IMR-90 (cell line): ENCODE measurements around the gene CTNNA2. TPM values are rescaled to one million over a fixed set of nuclear protein-coding genes. Genes with fewer than 3 reads are reported as not detected.

Experiments
- ATAC-seq: fragments of 200-7000 bp; cut with Tn5 transposase; 2 replicates; pipeline ENCODE4 v1.9.1; 2020; ENCODE audit warnings: low read depth, mild to moderate bottlenecking, moderate library complexity
- BruUV-seq: library from RNA; stranded (reverse); fragments of 400-500 nt; replicated peaks from 2 replicates; lab custom pipeline; 2021; lab: Mats Ljungman, UMichigan
- CTCF ChIA-PET: fragments of 300-600 bp; formaldehyde crosslinking; extraction: SDS; loops from one replicate; lab custom pipeline; 2021; ENCODE audit warnings: antibody characterized with exemption; lab: Yijun Ruan, JAX
- POLR2A ChIA-PET: fragments of 300-600 bp; sonication (Branson Sonifier 250); formaldehyde crosslinking; loops from one replicate; lab custom pipeline; 2022; ENCODE audit warnings: antibody characterized with exemption; ENCODE audit not compliant: unreplicated experiment; lab: Charles Lee
- DNase-seq: peaks from one replicate; pipeline ENCODE4 v3.0.0; 2013
- H2AFZ ChIP-seq: replicated peaks from 2 replicates; pipeline ENCODE3; 2013; ENCODE audit warnings: low read length, mild to moderate bottlenecking; ENCODE audit not compliant: poor library complexity
- H2AK5ac ChIP-seq: 2 replicates; pipeline ENCODE4 v1.6.1; 2013; ENCODE audit warnings: low read depth, low read length, inconsistent platforms
- H2AK9ac ChIP-seq: replicated peaks from 2 replicates; pipeline ENCODE3; 2013; ENCODE audit warnings: mild to moderate bottlenecking, low read depth, low read length, moderate library complexity; ENCODE audit not compliant: poor library complexity
- H2BK120ac ChIP-seq: 2 replicates; pipeline ENCODE4 v1.6.1; 2013; ENCODE audit warnings: low read depth, low read length, inconsistent platforms
- H2BK15ac ChIP-seq: 3 replicates; pipeline ENCODE4 v1.6.1; 2013; ENCODE audit warnings: low read depth, low read length, inconsistent platforms
- H2BK20ac ChIP-seq: 2 replicates; pipeline ENCODE4 v1.6.1; 2013; ENCODE audit warnings: low read depth, mild to moderate bottlenecking, inconsistent platforms, low read length, moderate library complexity
- H2BK5ac ChIP-seq: 2 replicates; pipeline ENCODE4 v1.6.1; 2013; ENCODE audit warnings: mild to moderate bottlenecking, low read depth, low read length, inconsistent platforms; ENCODE audit not compliant: poor library complexity, severe bottlenecking
- H3K14ac ChIP-seq: replicated peaks from 2 replicates; pipeline ENCODE4 v1.6.1; 2013; ENCODE audit warnings: low read depth, low read length, inconsistent platforms
- H3K18ac ChIP-seq: 2 replicates; pipeline ENCODE4 v1.6.1; 2013; ENCODE audit warnings: low read depth, low read length, control low read depth
- H3K23ac ChIP-seq: 2 replicates; pipeline ENCODE4 v1.6.1; 2013; ENCODE audit warnings: low read depth, low read length, inconsistent platforms
- H3K27ac ChIP-seq: 2 replicates; pipeline ENCODE4 v1.5.1; 2013; ENCODE audit warnings: mild to moderate bottlenecking, control low read depth, low read length; ENCODE audit not compliant: insufficient read depth
- H3K27me3 ChIP-seq: 2 replicates; pipeline ENCODE4 v1.6.1; 2013; ENCODE audit warnings: low read length; ENCODE audit not compliant: control insufficient read depth, insufficient read depth
- H3K36me3 ChIP-seq: 2 replicates; pipeline ENCODE4 v1.6.1; 2013; ENCODE audit warnings: low read length, mixed read lengths; ENCODE audit not compliant: control insufficient read depth, insufficient read depth
- H3K4ac ChIP-seq: 2 replicates; pipeline ENCODE4 v1.6.1; 2013; ENCODE audit warnings: low read depth, low read length, inconsistent platforms
- H3K4me1 ChIP-seq: 2 replicates; pipeline ENCODE4 v1.6.1; 2013; ENCODE audit warnings: low read length, mixed read lengths; ENCODE audit not compliant: control insufficient read depth, insufficient read depth
- H3K4me2 ChIP-seq: 2 replicates; pipeline ENCODE4 v1.6.1; 2013; ENCODE audit warnings: low read depth, mild to moderate bottlenecking, control low read depth, low read length, moderate library complexity
- H3K4me3 ChIP-seq: 2 replicates; pipeline ENCODE4 v1.5.1; 2013; ENCODE audit warnings: low read depth, mild to moderate bottlenecking, control low read depth, low read length, moderate library complexity; ENCODE audit not compliant: insufficient read depth
- H3K56ac ChIP-seq: 2 replicates; pipeline ENCODE4 v1.6.1; 2013; ENCODE audit warnings: low read length, inconsistent platforms; ENCODE audit not compliant: insufficient read depth; ENCODE audit errors: extremely low read depth
- H3K79me1 ChIP-seq, 2 experiments: 2 replicates each; pipeline ENCODE4 v1.6.1; 2013; ENCODE audit warnings: low read length in 2 of 2, inconsistent platforms in 1 of 2, low read depth in 1 of 2
- H3K9ac ChIP-seq: 2 replicates; pipeline ENCODE4 v1.6.1; 2013; ENCODE audit warnings: low read depth, low read length, control low read depth
- H3K9me1 ChIP-seq: 2 replicates; pipeline ENCODE4 v1.6.1; 2013; ENCODE audit warnings: low read length, inconsistent platforms; ENCODE audit not compliant: insufficient read depth
- H3K9me3 ChIP-seq: 2 replicates; pipeline ENCODE4 v1.6.1; 2013; ENCODE audit warnings: low read length; ENCODE audit not compliant: control insufficient read depth, insufficient read depth
- H4K20me1 ChIP-seq: 2 replicates; pipeline ENCODE4 v1.6.1; 2013; ENCODE audit warnings: low read length, inconsistent platforms; ENCODE audit not compliant: insufficient read depth
- H4K5ac ChIP-seq: 2 replicates; pipeline ENCODE4 v1.6.1; 2013; ENCODE audit warnings: mild to moderate bottlenecking, low read depth, low read length, control low read depth
- H4K8ac ChIP-seq, 2 experiments: 2 replicates each; pipeline ENCODE4 v1.6.1; 2013; ENCODE audit warnings: low read depth in 2 of 2, low read length in 2 of 2, control low read depth in 1 of 2, inconsistent platforms in 1 of 2
- H4K91ac ChIP-seq: 2 replicates; pipeline ENCODE4 v1.6.1; 2013; ENCODE audit warnings: low read depth, low read length, inconsistent platforms; ENCODE audit not compliant: insufficient read depth
- BHLHE40 ChIP-seq: fragments of 150-350 bp; IDR thresholded peaks from 2 replicates; pipeline ENCODE4 v1.6.1; 2016; ENCODE audit warnings: mild to moderate bottlenecking, low read depth, low read length
- CEBPB ChIP-seq: IDR thresholded peaks from 2 replicates; pipeline ENCODE4 v1.6.1; 2012; ENCODE audit warnings: low read depth, low read length, improper control_type of control experiment
- CHD1 ChIP-seq: IDR thresholded peaks from 2 replicates; pipeline ENCODE4 v1.6.1; 2012; ENCODE audit warnings: low read depth, low read length, improper control_type of control experiment
- FOS ChIP-seq: fragments of 150-350 bp; IDR thresholded peaks from 2 replicates; pipeline ENCODE4 v1.6.1; 2016; ENCODE audit warnings: low read depth, low read length
- MAFK ChIP-seq: IDR thresholded peaks from 2 replicates; pipeline ENCODE4 v1.6.1; 2012; ENCODE audit warnings: low read depth, low read length, improper control_type of control experiment
- MAZ ChIP-seq: IDR thresholded peaks from 2 replicates; pipeline ENCODE4 v1.6.1; 2012; ENCODE audit warnings: low read depth, mild to moderate bottlenecking, low read length, improper control_type of control experiment, moderate library complexity, borderline replicate concordance
- NFE2L2 ChIP-seq: fragments of 150-350 bp; IDR thresholded peaks from 2 replicates; pipeline ENCODE4 v1.6.1; 2016; ENCODE audit warnings: low read depth, mild to moderate bottlenecking, low read length
- POLR2A ChIP-seq: IDR thresholded peaks from 2 replicates; pipeline ENCODE4 v1.6.1; 2012; ENCODE audit warnings: mild to moderate bottlenecking, low read depth, low read length
- RAD21 ChIP-seq: IDR thresholded peaks from 2 replicates; pipeline ENCODE4 v1.6.1; 2012; ENCODE audit warnings: low read length, improper control_type of control experiment
- RCOR1 ChIP-seq: IDR thresholded peaks from 2 replicates; pipeline ENCODE4 v1.6.1; 2012; ENCODE audit warnings: mild to moderate bottlenecking, low read length, improper control_type of control experiment; ENCODE audit not compliant: insufficient replicate concordance
- RFX5 ChIP-seq: IDR thresholded peaks from 2 replicates; pipeline ENCODE4 v1.8.0; 2012; ENCODE audit warnings: low read depth, mild to moderate bottlenecking, low read length, moderate library complexity
- SMC3 ChIP-seq: fragments of 150-350 bp; IDR thresholded peaks from 2 replicates; pipeline ENCODE4 v1.6.1; 2016; ENCODE audit warnings: low read depth, mild to moderate bottlenecking, antibody characterized with exemption, low read length, moderate library complexity
- WGBS, 2 experiments: methylation state at CpG; one replicate each; pipeline versions ENCODE4 v1.1.5 to v1.1.7; 2013; ENCODE audit warnings: missing lambda C conversion rate in 2 of 2; ENCODE audit not compliant: insufficient read length in 1 of 2; ENCODE audit errors: extremely low coverage in 2 of 2; 5-methylcytosine and 5-hydroxymethylcytosine counted together
- dilution Hi-C: fragments of 300-500 bp; cut with HindIII; formaldehyde crosslinking; loops from one replicate; pipeline ENCODE4 v1.14.3; 2018; ENCODE audit warnings: low sequenced_read_pairs; ENCODE audit not compliant: unreplicated experiment
- in situ Hi-C: fragments of 300-500 bp; cut with MboI; formaldehyde crosslinking; loops from 3 replicates; pipeline ENCODE4 v1.14.3; 2019; ENCODE audit warnings: low sequenced_read_pairs, inconsistent platforms, mixed read lengths
- intact Hi-C: fragments of 100-400 bp; cut with micrococcal nuclease; formaldehyde crosslinking; loops from 2 replicates; pipeline ENCODE4 v1.10.0; 2022
- polyA plus RNA-seq, 3 experiments: library from polyadenylated mRNA; depleted of rRNA; stranded (reverse); fragments of >200 nt; gene quantifications; 2 replicates each; pipeline ENCODE4 v1.2.3, GENCODE V29; 2012; ENCODE audit warnings: low replicate concordance in 1 of 3
- total RNA-seq: library from RNA; depleted of rRNA; stranded (reverse); fragments of >200 nt; gene quantifications from 2 replicates; pipeline ENCODE4 v1.2.3, GENCODE V29; 2012
- TF ChIP-seq, protein P1 (sequence below): fragments of 150-350 bp; IDR thresholded peaks from 2 replicates; pipeline ENCODE4 v1.6.1; 2016; ENCODE audit warnings: low read depth, mild to moderate bottlenecking, low read length, moderate library complexity, borderline replicate concordance
- TF ChIP-seq, protein P2 (sequence below): conservative IDR thresholded peaks from 2 replicates; pipeline ENCODE4 v1.5.1; 2012; ENCODE audit warnings: mild to moderate bottlenecking, low read depth, low read length, improper control_type of control experiment
- TF ChIP-seq, protein P3 (sequence below): fragments of 150-350 bp; IDR thresholded peaks from 2 replicates; pipeline ENCODE4 v1.6.1; 2017; ENCODE audit warnings: mild to moderate bottlenecking, antibody characterized with exemption, low read length, low read depth

CTNNA2 gene
- total and polyA plus RNA-seq, 2 of the 4 experiments (the other 2 are of a cell fraction) = not detected

DNA sequence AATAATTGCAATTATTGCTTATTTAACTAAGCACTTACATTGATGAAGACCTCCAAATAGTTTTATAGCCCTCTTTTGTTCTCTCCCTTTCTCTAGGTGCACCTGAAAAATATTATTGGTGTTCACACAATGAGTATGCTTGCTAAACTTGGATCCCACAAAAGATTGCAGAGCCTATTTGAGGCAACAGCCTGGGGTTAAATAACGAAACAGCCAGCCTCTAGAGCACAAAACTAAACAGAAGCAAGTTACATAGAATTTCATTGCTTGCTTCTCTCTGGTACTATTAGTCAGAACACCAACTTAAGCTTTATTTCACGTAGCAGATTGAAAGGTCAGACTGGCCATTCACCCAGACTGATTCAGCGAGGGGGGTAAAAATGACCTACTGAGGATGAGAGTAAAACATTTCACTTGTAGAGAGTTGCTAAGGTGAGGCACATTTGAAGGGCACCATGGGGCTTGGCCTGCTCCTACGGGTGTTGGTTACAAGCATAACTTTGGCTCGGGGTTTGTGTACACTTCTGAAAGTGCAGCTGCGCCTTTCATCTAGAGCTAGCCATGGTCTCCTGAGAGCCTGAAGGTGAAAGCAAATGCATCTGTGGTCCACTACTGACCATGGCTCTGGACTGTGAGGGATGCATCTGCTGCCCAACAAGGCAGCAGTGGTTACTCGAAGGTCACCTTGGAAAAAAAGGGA lies 1016.8 kb downstream of the CTNNA2 start:
- Histone ChIP-seq H2BK5ac (no peak overlapping the region), H3K79me1 (no peaks in the 10 kb centered on the region), H4K20me1 (no peaks in the 10 kb centered on the region), H3K9me1 (no peaks in the 10 kb centered on the region), H3K36me3 (no peaks in the 10 kb centered on the region), H3K4me1 (no peaks in the 10 kb centered on the region), H2AK9ac (no peak overlapping the region), H2AFZ (no peak overlapping the region), H2BK20ac (no peak overlapping the region), H3K9me3 (no peaks in the 10 kb centered on the region), H3K27me3 (no peaks in the 10 kb centered on the region), H4K5ac (no peak overlapping the region), H3K4me3 (no peak overlapping the region), H2BK15ac (no peak overlapping the region), H3K23ac (no peak overlapping the region), H3K18ac (no peak overlapping the region), H3K4ac (no peak overlapping the region), H4K8ac (no peak overlapping the region), H3K56ac (no peak overlapping the region), H3K14ac (no peak overlapping the region), H2BK120ac (no peak overlapping the region), H3K4me2 (no peak overlapping the region), H3K27ac (no peak overlapping the region), H4K91ac (no peak overlapping the region), H2AK5ac (no peak overlapping the region), H3K9ac (no peak overlapping the region)
- 44% methylated on average over 4 of the region's 7 CpGs; no CpG with 5 or more reads in 1 of the 2 experiments for WGBS, 2 experiments
- in situ Hi-C loops (no loop called here), intact Hi-C loops (no loop called here), dilution Hi-C loops (no loop called here)
- ChIA-PET CTCF (no interaction called here), POLR2A (no interaction called here)
- DNase-seq (no peak), ATAC-seq (no peak)
- BruUV-seq = no TSS peak
- no peak for TF ChIP-seq SMC3
- TF ChIP-seq RAD21 = no peak
- no peak for TF ChIP-seq FOS
- TF ChIP-seq, protein P1, sequence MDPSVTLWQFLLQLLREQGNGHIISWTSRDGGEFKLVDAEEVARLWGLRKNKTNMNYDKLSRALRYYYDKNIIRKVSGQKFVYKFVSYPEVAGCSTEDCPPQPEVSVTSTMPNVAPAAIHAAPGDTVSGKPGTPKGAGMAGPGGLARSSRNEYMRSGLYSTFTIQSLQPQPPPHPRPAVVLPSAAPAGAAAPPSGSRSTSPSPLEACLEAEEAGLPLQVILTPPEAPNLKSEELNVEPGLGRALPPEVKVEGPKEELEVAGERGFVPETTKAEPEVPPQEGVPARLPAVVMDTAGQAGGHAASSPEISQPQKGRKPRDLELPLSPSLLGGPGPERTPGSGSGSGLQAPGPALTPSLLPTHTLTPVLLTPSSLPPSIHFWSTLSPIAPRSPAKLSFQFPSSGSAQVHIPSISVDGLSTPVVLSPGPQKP = no peak
- TF ChIP-seq POLR2A = no peak
- TF ChIP-seq RFX5 = no peak
- TF ChIP-seq CEBPB = no peak
- TF ChIP-seq BHLHE40 = no peak
- TF ChIP-seq CHD1 = no peak
- no peak for TF ChIP-seq MAFK
- TF ChIP-seq MAZ = no peak
- no peak for TF ChIP-seq RCOR1
- TF ChIP-seq NFE2L2 = no peak
- TF ChIP-seq, protein P2, sequence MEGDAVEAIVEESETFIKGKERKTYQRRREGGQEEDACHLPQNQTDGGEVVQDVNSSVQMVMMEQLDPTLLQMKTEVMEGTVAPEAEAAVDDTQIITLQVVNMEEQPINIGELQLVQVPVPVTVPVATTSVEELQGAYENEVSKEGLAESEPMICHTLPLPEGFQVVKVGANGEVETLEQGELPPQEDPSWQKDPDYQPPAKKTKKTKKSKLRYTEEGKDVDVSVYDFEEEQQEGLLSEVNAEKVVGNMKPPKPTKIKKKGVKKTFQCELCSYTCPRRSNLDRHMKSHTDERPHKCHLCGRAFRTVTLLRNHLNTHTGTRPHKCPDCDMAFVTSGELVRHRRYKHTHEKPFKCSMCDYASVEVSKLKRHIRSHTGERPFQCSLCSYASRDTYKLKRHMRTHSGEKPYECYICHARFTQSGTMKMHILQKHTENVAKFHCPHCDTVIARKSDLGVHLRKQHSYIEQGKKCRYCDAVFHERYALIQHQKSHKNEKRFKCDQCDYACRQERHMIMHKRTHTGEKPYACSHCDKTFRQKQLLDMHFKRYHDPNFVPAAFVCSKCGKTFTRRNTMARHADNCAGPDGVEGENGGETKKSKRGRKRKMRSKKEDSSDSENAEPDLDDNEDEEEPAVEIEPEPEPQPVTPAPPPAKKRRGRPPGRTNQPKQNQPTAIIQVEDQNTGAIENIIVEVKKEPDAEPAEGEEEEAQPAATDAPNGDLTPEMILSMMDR = no peak
- TF ChIP-seq, protein P3, sequence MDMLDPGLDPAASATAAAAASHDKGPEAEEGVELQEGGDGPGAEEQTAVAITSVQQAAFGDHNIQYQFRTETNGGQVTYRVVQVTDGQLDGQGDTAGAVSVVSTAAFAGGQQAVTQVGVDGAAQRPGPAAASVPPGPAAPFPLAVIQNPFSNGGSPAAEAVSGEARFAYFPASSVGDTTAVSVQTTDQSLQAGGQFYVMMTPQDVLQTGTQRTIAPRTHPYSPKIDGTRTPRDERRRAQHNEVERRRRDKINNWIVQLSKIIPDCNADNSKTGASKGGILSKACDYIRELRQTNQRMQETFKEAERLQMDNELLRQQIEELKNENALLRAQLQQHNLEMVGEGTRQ = no peak
